Measurements from ENCODE around the gene WDFY3.

DNA sequence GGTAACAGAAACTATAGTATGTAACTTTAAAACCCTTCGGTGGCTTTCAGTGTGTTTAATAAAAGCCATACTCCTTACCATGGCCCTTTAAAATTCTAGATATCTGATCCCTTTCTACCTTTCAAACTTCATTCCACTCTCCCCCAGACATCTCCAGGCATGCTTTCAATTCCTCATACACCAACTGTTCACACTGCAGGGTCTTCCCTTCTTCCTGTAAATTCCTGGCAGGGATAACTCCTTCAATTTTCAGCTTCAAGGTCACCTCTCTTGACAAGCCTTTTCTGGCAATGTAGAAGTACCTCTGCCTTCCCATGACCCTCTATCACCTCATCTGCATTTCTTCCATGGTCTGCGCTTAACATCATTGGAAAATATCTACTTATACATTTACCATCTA lies 60.8 kb downstream of the WDFY3 start:
- no peak for TF ChIP-seq POLR2A (IDR thresholded peaks at IDR 0.05)
- no peak for TF ChIP-seq CTCF (IDR thresholded peaks at IDR 0.05)
